Breast epithelium (tissue), 3 donors: ENCODE data around the gene TIAM2.

Experiments
- CTCF ChIP-seq, 3 donors: fragments of 450-650 bp; IDR thresholded peaks; one replicate each; pipeline ENCODE4 v1.5.1; 2016 to 2017; ENCODE audit warnings: antibody characterized with exemption in 3 of 3, mild to moderate bottlenecking in 3 of 3, moderate library complexity in 3 of 3
- POLR2A ChIP-seq: fragments of 450-650 bp; IDR thresholded peaks from one replicate; pipeline ENCODE4 v1.6.1; 2016; ENCODE audit warnings: antibody characterized with exemption, mild to moderate bottlenecking, moderate library complexity
- POLR2AphosphoS5 ChIP-seq, 3 donors: sonication (generic); formaldehyde crosslinking; IDR thresholded peaks; one replicate each; pipeline ENCODE4 v1.6.1; 2017; ENCODE audit warnings: antibody characterized with exemption in 3 of 3

GRCh38 chr6:155055729-155056128, 60.6 kb downstream of the TIAM2 start:
- TF ChIP-seq CTCF (IDR thresholded peaks at IDR 0.05) (no peak), POLR2A (no peak), POLR2AphosphoS5 (IDR thresholded peaks at IDR 0.05) (no peak)
